Vagina (tissue), 2 donors: ENCODE data around the gene INHBC.

ENCODE experiments used
- CTCF ChIP-seq, 3 experiments: fragments of 450-650 bp in 2 of 3; fragments of 200-600 bp in 1 of 3; sonication (generic) in 1 of 3; IDR thresholded peaks; one replicate each; pipeline ENCODE4 v1.5.1; 2017 to 2019; ENCODE audit warnings: antibody characterized with exemption in 3 of 3, mild to moderate bottlenecking in 2 of 3, moderate library complexity in 2 of 3
- POLR2A ChIP-seq, 2 donors: fragments of 450-650 bp; IDR thresholded peaks; one replicate each; pipeline ENCODE4 v1.6.1; 2017; ENCODE audit warnings: antibody characterized with exemption in 2 of 2, mild to moderate bottlenecking in 2 of 2, moderate library complexity in 2 of 2
- POLR2AphosphoS5 ChIP-seq, 2 donors: sonication (generic); formaldehyde crosslinking; IDR thresholded peaks; one replicate each; pipeline ENCODE4 v1.9.0; 2017; ENCODE audit warnings: antibody characterized with exemption in 2 of 2, mild to moderate bottlenecking in 2 of 2, low read depth in 1 of 2; ENCODE audit not compliant: insufficient read depth in 1 of 2

GRCh38 chr12:57404966-57405640 lies 29.5 kb upstream of the INHBC start:
- TF ChIP-seq CTCF (IDR thresholded peaks at IDR 0.05) (no peak), POLR2AphosphoS5 (IDR thresholded peaks at IDR 0.05; ENCODE audit: insufficient read depth in 1 of 2, low read depth in 1 of 2) (no peak), POLR2A (IDR thresholded peaks at IDR 0.05) (no peak)
